GM12878 (cell line): Measurements from ENCODE around the gene SMAD5.

Experiments used
- CHD1 ChIP-seq: IDR thresholded peaks from 2 replicates; pipeline ENCODE4 v1.6.1; 2012; ENCODE audit warnings: low read depth, low read length, improper control_type of control experiment
- CHD4 ChIP-seq: fragments of 200-600 bp; sonication (generic); IDR thresholded peaks from 2 replicates; pipeline ENCODE4 v1.6.1; 2016; ENCODE audit warnings: mild to moderate bottlenecking
- CTCF ChIP-seq, 3 experiments: IDR thresholded peaks in 2 of 3; conservative IDR thresholded peaks in 1 of 3; 2 replicates each; pipeline ENCODE4 v1.5.1; 2011; ENCODE audit warnings: low read depth in 3 of 3, low read length in 3 of 3, mild to moderate bottlenecking in 3 of 3, control low read depth in 2 of 3, moderate library complexity in 2 of 3, inconsistent platforms in 1 of 3, mixed read lengths in 1 of 3; ENCODE audit not compliant: control insufficient read depth in 2 of 3, insufficient read depth in 1 of 3; ENCODE audit errors: extremely low read depth in 1 of 3
- MAX ChIP-seq: IDR thresholded peaks from 2 replicates; pipeline ENCODE4 v1.6.1; 2012; ENCODE audit warnings: low read depth, low read length, improper control_type of control experiment
- SIN3A ChIP-seq: IDR thresholded peaks from 2 replicates; pipeline ENCODE4 v1.6.1; 2012; ENCODE audit warnings: low read depth, low read length, improper control_type of control experiment
- SMC3 ChIP-seq: IDR thresholded peaks from 2 replicates; pipeline ENCODE4 v1.6.1; 2011; ENCODE audit warnings: low read length, improper control_type of control experiment, borderline replicate concordance

DNA sequence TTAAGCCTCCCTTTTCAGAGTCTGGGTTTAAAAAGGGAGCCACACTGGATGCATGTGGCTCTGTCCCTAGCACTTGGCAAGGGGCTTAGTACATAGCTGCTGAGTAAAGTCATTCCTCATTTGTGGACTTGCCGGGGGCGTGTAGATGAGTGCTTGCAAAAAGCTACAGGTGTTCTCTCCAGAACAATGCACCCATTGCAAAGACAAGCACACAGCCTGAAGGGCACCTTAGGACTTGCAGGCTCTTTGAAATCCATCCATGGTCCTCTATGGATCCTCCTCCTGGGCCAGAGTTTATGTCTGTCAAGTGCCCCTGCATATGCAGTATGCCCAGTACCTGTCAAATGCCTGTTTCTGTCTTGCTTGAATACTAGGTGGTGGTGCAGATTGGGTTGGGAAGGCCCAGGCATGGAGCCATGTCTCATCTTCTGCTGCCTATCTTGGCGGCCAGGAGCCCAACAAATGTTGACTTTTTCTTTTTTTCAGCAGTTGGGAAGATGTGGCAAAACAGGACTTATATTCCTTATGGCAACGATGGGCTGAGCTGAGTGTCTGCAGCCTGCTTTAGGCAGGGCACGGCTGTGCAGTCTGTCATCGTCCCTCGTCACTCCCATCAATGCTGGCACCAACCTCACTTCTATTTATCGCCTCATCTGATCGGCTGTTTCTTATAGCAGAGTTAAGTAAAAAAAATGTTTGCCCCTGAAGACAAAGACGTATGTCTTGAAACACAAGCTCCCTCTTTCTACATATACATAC is 78.8 kb downstream of the SMAD5 start:
- TF ChIP-seq CTCF (IDR thresholded peaks at IDR 0.05 in 2 of 3, conservative IDR thresholded peaks at IDR 0.05 in 1 of 3; ENCODE audit: control insufficient read depth in 2 of 3, extremely low read depth in 1 of 3, insufficient read depth in 1 of 3, low read depth in 3 of 3, low read length in 3 of 3): no peak
- TF ChIP-seq CHD4: no peak
- no peak for TF ChIP-seq MAX
- no peak for TF ChIP-seq SMC3
- TF ChIP-seq CHD1: no peak
- TF ChIP-seq SIN3A: no peak
